GM12874 (cell line): Measurements from ENCODE around the gene POPDC3.

ENCODE experiments used
- TF ChIP-seq, protein P1 (sequence below): IDR thresholded peaks from 2 replicates; pipeline ENCODE4 v1.5.1; 2011; ENCODE audit warnings: low read depth, mild to moderate bottlenecking, control low read depth, low read length, moderate library complexity; ENCODE audit not compliant: insufficient read depth

POPDC3 gene

GRCh38 chr6:105137388-105137787 is 42.4 kb downstream of the POPDC3 start:
- TF ChIP-seq, protein P1, sequence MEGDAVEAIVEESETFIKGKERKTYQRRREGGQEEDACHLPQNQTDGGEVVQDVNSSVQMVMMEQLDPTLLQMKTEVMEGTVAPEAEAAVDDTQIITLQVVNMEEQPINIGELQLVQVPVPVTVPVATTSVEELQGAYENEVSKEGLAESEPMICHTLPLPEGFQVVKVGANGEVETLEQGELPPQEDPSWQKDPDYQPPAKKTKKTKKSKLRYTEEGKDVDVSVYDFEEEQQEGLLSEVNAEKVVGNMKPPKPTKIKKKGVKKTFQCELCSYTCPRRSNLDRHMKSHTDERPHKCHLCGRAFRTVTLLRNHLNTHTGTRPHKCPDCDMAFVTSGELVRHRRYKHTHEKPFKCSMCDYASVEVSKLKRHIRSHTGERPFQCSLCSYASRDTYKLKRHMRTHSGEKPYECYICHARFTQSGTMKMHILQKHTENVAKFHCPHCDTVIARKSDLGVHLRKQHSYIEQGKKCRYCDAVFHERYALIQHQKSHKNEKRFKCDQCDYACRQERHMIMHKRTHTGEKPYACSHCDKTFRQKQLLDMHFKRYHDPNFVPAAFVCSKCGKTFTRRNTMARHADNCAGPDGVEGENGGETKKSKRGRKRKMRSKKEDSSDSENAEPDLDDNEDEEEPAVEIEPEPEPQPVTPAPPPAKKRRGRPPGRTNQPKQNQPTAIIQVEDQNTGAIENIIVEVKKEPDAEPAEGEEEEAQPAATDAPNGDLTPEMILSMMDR = no peak

DNA sequence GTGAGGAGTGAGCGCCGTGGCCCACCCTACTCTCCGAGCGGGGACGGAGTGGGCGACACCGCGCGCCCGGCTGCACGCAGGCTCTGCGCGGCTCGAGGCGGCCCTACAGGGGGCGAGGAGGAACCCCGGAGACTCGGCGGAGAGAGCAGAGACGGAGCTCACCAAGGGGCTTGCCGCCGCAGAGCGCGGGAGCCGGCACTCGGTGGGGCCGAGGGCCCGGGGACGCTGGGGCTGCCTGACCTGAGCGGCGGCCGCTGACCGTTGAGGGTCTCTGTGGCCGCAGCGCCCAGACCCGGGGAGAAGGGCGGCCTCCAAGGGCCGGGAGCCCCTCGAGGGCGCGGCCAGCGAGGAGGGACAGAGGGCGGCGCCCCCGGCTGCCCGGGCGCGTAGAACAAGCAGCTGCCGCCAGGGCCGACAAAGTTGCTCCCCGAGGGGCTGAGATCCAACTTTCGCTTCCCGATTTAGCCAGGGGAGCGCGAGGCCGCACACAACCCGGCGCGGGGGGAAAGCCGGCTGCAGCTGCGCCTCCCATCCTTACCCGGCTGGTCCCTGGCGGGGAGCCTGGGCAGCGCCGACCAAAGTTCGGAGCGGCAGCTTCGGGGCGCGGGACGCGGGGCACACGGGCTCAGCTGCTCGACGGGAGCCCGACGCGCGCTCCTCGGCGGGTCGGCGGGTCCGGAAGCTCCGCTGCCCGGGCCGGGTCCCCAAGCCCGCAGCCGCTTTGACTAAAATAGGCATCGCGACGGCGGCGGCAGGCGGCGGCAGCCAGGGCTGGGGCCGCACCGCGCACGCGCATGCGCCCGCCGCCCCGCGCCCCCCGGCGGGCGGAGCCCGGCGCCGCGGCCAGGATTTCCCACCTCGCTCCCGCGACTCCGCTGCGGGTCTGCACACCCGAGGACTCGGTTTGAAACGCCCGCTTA is 43.1 kb downstream of the POPDC3 start:
- TF ChIP-seq, protein P1 = no peak

- TF ChIP-seq, protein P1 = no peak
Measured at GRCh38 chr6:105135907-105136430, 43.8 kb downstream of the POPDC3 start.

DNA sequence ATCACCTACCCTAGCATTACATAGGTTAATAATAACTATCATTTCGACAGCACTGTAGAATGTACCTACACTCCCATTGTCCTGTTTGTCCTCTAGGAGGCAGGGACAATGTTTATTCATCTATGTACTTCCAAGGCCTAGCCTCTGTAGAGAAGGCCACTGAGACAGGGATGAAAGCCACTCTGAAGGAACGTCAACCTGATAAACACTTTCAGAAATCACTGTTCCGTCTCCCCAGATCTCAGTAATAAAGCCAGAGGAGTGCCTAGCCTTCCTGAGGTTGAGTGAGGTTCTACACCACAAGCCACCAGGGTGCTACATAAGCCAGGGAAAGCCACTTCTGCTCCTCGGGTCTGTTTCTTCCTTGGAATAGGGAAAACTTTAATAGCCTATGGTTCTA is 44.8 kb downstream of the POPDC3 start:
- TF ChIP-seq, protein P1 = no peak

GRCh38 chr6:105122717-105123116 is 57.1 kb downstream of the POPDC3 start:
- TF ChIP-seq, protein P1 = no peak

GRCh38 chr6:105121981-105122380 is 57.8 kb downstream of the POPDC3 start:
- TF ChIP-seq, protein P1 = no peak

DNA sequence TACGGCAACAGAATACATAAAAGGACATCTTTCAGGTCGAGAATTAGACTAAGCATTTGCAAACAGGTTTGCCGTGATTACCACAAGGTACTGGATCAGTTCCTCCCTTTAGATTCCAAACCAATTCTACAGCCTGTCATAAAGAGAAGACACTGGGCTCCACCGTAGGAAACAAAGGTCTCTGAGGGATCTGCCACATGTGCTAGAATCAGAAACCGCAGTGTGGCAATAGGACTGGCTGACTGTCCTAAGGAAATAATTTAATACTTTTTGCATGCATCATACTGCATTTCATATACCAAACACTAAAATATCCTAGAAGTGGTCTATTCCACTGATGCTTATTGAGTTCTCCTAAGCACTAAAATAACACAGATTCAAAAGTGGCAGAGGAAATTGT is 59.2 kb downstream of the POPDC3 start:
- TF ChIP-seq, protein P1 = no peak
